ENCODE results near the gene KATNB1. TPM values are rescaled to one million over a fixed set of nuclear protein-coding genes. Genes with fewer than 3 reads are reported as not detected.
A peak's percentile ranks its signal among the peaks of the same experiment; 100 is the strongest.

The KATNB1 gene
- total RNA-seq, 1 donor = 23.7 TPM

DNA sequence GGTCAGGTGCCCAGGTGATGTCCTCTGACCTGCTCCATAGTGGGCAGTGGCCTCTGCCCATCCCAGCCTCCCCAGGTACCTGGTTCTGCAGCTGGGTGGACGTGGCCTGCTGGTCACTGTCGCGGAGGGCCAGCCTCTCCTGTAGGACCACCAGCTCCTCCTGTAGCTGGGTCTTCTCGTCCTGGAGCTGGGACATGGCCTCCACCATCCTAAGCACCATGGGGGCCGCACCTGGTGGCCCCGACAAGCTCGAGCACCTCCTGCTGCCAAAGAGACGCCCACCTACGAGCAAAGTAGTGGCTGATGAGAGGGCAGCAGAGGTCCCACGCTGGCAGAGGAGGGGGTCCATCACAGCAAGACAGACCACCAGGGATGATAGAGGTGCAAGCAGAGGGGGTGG lies 49.8 kb downstream of the KATNB1 start:
- TF ChIP-seq, protein P1, sequence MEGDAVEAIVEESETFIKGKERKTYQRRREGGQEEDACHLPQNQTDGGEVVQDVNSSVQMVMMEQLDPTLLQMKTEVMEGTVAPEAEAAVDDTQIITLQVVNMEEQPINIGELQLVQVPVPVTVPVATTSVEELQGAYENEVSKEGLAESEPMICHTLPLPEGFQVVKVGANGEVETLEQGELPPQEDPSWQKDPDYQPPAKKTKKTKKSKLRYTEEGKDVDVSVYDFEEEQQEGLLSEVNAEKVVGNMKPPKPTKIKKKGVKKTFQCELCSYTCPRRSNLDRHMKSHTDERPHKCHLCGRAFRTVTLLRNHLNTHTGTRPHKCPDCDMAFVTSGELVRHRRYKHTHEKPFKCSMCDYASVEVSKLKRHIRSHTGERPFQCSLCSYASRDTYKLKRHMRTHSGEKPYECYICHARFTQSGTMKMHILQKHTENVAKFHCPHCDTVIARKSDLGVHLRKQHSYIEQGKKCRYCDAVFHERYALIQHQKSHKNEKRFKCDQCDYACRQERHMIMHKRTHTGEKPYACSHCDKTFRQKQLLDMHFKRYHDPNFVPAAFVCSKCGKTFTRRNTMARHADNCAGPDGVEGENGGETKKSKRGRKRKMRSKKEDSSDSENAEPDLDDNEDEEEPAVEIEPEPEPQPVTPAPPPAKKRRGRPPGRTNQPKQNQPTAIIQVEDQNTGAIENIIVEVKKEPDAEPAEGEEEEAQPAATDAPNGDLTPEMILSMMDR (IDR thresholded peaks at IDR 0.05; ENCODE audit: insufficient read depth, low read length) = no peak

DNA sequence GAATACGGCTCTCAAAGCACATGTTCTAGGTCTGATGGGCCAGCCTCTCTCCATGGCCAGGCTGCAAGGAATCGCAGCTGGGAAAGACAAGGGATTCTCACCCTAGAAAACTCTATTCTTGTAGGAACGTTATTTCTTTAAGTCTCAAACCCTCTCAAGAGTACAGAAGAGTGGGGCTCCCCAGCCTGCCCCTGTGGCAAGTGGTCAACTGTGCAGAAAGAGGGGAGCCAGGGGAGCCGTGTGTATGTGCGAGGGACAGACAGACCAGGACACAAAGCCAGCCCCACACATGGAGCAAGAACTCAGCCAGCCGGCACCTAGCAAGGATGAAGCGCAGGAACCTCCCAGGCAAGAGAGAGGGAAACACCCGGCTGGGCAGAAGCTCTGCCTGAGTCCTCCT lies 50.4 kb downstream of the KATNB1 start:
- no peak for DNase-seq (ENCODE audit: low read depth)
- TF ChIP-seq, protein P1 (IDR thresholded peaks at IDR 0.05; ENCODE audit: insufficient read depth, low read length) = no peak
- no peak overlapping the region for H3K4me3 ChIP-seq (ENCODE audit: low read depth, low read length)

More for the DNA sequence above, 49.8 kb downstream of the KATNB1 start:
- H3K4me3 ChIP-seq (ENCODE audit: low read depth, low read length) = no peak overlapping the region
- DNase-seq (ENCODE audit: low read depth) = no peak

DNA sequence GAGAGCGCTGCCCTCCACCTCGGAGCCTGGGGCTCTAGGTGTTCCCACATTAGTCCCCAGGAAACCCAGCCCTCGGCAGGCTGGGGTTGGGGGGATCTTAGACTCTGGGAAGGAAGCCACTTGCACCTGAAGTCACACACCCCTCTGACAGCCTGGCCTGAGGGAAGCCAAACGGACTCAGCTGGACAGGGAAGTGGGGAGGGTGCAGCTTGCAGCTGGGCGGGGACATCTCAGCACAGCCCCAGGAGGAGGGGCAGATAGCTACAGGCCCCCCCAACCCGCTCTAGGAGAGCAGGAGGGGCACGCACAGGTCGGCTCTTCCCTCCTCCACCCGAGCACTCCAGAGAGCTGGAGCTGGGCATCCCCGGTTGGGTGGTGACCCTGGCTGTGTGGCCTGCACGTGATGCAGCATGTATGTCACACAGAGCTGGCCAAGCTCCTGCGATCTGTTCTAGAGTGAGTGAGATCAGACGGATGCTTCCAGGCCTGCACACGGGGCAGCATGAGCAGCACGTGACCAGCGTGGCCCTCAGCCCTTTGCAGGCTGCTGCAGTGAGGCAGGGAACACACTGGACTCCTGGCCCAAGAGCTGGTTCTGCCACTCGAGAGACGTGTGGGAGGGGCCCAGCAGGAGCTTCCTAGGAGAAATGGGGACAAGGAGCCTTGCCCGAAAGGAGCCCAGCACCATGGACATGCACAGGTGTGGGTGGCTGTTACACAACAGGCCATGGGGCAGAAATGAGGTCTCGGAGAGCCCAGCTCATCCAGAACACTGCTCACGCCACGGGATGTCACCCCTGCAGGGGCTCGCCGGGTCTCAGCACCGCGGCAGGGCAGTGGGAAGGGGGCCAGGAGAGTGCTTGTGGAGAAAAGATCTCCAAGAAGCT lies 51.3 kb downstream of the KATNB1 start:
- DNase-seq (ENCODE audit: low read depth) = peak; percentile 23
- TF ChIP-seq, protein P1 (IDR thresholded peaks at IDR 0.05; ENCODE audit: insufficient read depth, low read length) = no peak
- no peak overlapping the region for H3K4me3 ChIP-seq (ENCODE audit: low read depth, low read length)

DNA sequence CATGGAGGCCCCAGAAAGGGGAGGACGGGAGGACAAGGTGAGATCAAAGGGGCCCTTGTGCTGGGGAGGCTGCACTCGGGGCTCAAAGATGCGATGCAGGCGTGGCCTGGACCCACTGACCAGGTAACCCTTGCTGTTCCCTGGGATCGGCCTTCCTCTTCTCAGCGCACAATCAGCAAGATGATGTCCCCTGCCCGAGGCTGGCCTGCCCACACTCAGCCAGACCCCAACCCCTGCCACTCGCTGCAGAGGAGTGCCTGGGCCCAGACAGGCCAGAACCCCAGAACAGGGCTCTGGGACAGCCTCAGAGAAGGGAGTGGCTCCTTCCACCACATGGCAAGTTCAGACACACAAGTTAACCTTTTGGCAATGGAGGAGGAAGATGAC lies 51.9 kb downstream of the KATNB1 start:
- TF ChIP-seq, protein P1 (IDR thresholded peaks at IDR 0.05; ENCODE audit: insufficient read depth, low read length) = no peak
- no peak for DNase-seq (ENCODE audit: low read depth)
- no peak overlapping the region for H3K4me3 ChIP-seq (ENCODE audit: low read depth, low read length)

DNA sequence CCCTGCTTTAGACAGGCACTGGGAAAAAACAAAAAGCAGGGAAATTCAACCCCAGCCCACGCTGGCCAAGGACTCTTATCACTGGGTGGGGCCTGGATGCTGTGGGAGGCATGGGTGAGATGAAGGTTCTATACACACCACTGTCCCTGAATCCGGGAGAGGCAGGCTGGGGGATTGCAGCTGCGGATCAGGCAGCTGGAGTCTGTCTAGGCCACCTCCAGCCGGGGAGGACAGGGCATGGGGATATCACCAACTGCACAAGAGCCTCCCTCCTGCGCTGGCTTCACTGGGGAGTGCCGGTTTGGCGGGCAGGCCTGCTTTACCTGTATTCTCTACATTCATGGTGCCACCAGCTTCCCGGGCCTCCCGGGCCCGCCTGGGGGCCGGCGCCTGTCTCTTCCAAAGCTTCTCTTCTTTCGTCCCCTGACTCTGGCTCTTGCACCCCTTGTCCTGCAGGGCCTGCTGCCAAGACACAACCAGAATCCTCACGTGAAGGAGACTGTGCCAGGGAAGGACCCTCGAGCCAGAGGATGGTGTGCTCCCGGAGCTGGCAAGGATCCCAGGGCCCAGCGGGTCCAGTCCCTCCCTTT lies 52.8 kb downstream of the KATNB1 start:
- no peak overlapping the region for H3K4me3 ChIP-seq (ENCODE audit: low read depth, low read length)
- DNase-seq (ENCODE audit: low read depth) = no peak
- TF ChIP-seq, protein P1 (IDR thresholded peaks at IDR 0.05; ENCODE audit: insufficient read depth, low read length) = no peak

DNA sequence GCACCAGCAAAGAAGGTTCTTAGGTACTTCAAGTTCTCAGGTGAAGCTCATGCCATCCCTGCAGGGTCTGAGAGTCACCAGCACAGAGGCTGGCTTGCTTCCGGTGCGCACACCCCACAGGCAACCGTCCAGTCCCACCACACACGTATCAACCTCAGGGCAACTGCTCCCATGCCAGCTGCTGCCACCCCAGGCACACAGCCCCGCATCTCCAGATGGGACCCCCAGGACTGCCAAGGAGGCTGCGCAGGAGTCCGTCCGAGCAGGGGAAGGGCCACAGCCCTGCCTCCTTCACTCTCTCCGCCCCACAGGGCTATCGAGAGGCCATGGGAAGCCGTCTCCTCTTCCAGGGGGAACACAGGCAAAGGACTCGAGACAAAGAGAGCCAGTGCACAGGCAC lies 53.4 kb downstream of the KATNB1 start:
- TF ChIP-seq, protein P1 (IDR thresholded peaks at IDR 0.05; ENCODE audit: insufficient read depth, low read length) = no peak

More for the DNA sequence above, 53.4 kb downstream of the KATNB1 start:
- no peak overlapping the region for H3K4me3 ChIP-seq (ENCODE audit: low read depth, low read length)
- no peak for DNase-seq (ENCODE audit: low read depth)
